Stomach (tissue), 4 donors: Measurements from ENCODE around the gene XRCC3.

Experiments
- CTCF ChIP-seq, 7 experiments: fragments of 450-650 bp in 4 of 7; fragments of 200-600 bp in 3 of 7; sonication (generic) in 3 of 7; IDR thresholded peaks; one replicate each; pipeline ENCODE4 v1.5.1; 2016 to 2019; ENCODE audit warnings: antibody characterized with exemption in 7 of 7, control low read depth in 2 of 7, mild to moderate bottlenecking in 1 of 7
- EP300 ChIP-seq: sonication (generic); formaldehyde crosslinking; IDR thresholded peaks from one replicate; pipeline ENCODE4 v1.6.1; 2017; ENCODE audit warnings: antibody characterized with exemption

- TF ChIP-seq EP300: no peak
- no peak for TF ChIP-seq CTCF (IDR thresholded peaks at IDR 0.05)
Measured at GRCh38 chr14:103725001-103725682, 9.9 kb upstream of the XRCC3 start.
